ENCODE measurements around the gene PAM.

Gene PAM

DNA sequence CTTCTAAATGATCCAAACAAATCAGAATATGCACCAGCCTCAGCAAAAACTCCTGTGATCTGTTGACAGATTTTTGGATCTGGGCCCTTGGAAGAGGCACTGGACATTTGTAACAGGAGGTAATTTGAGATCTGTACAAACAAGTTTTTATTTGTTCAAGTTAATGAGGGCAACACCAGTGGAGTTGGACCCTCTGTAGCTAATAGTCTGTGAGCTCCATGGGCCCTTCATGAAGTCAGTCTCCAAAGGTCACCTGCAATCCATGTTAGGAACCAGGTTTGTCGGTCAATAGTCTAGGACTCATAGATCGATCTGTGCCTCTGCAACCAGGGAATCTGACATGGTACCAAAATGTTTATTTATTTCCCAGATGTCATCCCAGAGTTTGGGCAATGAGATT lies 40.9 kb downstream of the PAM start:
- ATAC-seq = peak; percentile 39
- TF ChIP-seq ZNF8 (CRISPR knock-in tag; IDR thresholded peaks at IDR 0.05) = no peak
- TF ChIP-seq ESRRG (CRISPR knock-in tag; IDR thresholded peaks at IDR 0.05) = no peak
- no peak for TF ChIP-seq ARNTL (CRISPR knock-in tag; IDR thresholded peaks at IDR 0.05; ENCODE audit: borderline replicate concordance, low read depth)
- TF ChIP-seq PPARA (CRISPR knock-in tag; IDR thresholded peaks at IDR 0.05; ENCODE audit: borderline replicate concordance) = no peak
- no peak for TF ChIP-seq ZFP30 (CRISPR knock-in tag; IDR thresholded peaks at IDR 0.05)
- TF ChIP-seq ZNF565 (CRISPR knock-in tag; conservative IDR thresholded peaks at IDR 0.05; ENCODE audit: low read depth) = no peak
- TF ChIP-seq, protein P1, sequence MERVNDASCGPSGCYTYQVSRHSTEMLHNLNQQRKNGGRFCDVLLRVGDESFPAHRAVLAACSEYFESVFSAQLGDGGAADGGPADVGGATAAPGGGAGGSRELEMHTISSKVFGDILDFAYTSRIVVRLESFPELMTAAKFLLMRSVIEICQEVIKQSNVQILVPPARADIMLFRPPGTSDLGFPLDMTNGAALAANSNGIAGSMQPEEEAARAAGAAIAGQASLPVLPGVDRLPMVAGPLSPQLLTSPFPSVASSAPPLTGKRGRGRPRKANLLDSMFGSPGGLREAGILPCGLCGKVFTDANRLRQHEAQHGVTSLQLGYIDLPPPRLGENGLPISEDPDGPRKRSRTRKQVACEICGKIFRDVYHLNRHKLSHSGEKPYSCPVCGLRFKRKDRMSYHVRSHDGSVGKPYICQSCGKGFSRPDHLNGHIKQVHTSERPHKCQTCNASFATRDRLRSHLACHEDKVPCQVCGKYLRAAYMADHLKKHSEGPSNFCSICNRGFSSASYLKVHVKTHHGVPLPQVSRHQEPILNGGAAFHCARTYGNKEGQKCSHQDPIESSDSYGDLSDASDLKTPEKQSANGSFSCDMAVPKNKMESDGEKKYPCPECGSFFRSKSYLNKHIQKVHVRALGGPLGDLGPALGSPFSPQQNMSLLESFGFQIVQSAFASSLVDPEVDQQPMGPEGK (CRISPR knock-in tag; IDR thresholded peaks at IDR 0.05; ENCODE audit: borderline replicate concordance) = no peak
- TF ChIP-seq OSR1 (CRISPR knock-in tag; IDR thresholded peaks at IDR 0.05) = no peak
- TF ChIP-seq ISL1 (CRISPR knock-in tag; IDR thresholded peaks at IDR 0.05) = no peak
- TF ChIP-seq RARB (CRISPR knock-in tag; IDR thresholded peaks at IDR 0.05) = no peak
- no peak for TF ChIP-seq ZFP3 (CRISPR knock-in tag; IDR thresholded peaks at IDR 0.05)
- TF ChIP-seq, protein P2, sequence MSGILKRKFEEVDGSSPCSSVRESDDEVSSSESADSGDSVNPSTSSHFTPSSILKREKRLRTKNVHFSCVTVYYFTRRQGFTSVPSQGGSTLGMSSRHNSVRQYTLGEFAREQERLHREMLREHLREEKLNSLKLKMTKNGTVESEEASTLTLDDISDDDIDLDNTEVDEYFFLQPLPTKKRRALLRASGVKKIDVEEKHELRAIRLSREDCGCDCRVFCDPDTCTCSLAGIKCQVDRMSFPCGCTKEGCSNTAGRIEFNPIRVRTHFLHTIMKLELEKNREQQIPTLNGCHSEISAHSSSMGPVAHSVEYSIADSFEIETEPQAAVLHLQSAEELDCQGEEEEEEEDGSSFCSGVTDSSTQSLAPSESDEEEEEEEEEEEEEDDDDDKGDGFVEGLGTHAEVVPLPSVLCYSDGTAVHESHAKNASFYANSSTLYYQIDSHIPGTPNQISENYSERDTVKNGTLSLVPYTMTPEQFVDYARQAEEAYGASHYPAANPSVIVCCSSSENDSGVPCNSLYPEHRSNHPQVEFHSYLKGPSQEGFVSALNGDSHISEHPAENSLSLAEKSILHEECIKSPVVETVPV (CRISPR knock-in tag; IDR thresholded peaks at IDR 0.05) = no peak
- no peak for TF ChIP-seq ZNF70 (CRISPR knock-in tag; IDR thresholded peaks at IDR 0.05)
- TF ChIP-seq BACH2 (CRISPR knock-in tag; IDR thresholded peaks at IDR 0.05; ENCODE audit: borderline replicate concordance) = no peak
- TF ChIP-seq TCF4 (CRISPR knock-in tag; IDR thresholded peaks at IDR 0.05; ENCODE audit: borderline replicate concordance) = no peak
- no peak for TF ChIP-seq CSDC2 (CRISPR knock-in tag; IDR thresholded peaks at IDR 0.05)
- TF ChIP-seq, protein P3, sequence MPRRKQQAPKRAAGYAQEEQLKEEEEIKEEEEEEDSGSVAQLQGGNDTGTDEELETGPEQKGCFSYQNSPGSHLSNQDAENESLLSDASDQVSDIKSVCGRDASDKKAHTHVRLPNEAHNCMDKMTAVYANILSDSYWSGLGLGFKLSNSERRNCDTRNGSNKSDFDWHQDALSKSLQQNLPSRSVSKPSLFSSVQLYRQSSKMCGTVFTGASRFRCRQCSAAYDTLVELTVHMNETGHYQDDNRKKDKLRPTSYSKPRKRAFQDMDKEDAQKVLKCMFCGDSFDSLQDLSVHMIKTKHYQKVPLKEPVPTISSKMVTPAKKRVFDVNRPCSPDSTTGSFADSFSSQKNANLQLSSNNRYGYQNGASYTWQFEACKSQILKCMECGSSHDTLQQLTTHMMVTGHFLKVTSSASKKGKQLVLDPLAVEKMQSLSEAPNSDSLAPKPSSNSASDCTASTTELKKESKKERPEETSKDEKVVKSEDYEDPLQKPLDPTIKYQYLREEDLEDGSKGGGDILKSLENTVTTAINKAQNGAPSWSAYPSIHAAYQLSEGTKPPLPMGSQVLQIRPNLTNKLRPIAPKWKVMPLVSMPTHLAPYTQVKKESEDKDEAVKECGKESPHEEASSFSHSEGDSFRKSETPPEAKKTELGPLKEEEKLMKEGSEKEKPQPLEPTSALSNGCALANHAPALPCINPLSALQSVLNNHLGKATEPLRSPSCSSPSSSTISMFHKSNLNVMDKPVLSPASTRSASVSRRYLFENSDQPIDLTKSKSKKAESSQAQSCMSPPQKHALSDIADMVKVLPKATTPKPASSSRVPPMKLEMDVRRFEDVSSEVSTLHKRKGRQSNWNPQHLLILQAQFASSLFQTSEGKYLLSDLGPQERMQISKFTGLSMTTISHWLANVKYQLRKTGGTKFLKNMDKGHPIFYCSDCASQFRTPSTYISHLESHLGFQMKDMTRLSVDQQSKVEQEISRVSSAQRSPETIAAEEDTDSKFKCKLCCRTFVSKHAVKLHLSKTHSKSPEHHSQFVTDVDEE (CRISPR knock-in tag; IDR thresholded peaks at IDR 0.05) = no peak

DNA sequence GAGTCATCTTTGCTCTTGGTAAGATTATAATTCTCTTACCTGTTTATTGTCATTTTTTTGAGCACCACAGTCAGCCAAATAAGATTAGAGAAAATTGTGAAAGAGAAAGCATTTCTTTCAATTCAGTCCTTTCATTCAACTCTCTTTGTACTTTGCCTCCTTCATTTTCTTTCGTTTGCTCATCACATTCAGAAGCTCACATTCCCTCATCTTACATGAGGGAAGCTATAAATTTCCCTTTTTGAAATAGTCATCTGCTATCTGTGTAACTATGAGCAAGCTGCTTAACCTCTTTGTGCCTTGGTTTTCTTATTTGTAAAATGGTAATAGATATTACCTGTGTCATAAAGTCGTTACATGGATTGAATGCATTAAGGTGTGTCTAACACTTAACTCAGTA lies 41.4 kb downstream of the PAM start:
- peak; percentile 67 for ATAC-seq
- TF ChIP-seq, protein P1 (CRISPR knock-in tag; IDR thresholded peaks at IDR 0.05; ENCODE audit: borderline replicate concordance) = no peak
- peak; percentile 71 for TF ChIP-seq ISL1 (CRISPR knock-in tag; IDR thresholded peaks at IDR 0.05)

DNA sequence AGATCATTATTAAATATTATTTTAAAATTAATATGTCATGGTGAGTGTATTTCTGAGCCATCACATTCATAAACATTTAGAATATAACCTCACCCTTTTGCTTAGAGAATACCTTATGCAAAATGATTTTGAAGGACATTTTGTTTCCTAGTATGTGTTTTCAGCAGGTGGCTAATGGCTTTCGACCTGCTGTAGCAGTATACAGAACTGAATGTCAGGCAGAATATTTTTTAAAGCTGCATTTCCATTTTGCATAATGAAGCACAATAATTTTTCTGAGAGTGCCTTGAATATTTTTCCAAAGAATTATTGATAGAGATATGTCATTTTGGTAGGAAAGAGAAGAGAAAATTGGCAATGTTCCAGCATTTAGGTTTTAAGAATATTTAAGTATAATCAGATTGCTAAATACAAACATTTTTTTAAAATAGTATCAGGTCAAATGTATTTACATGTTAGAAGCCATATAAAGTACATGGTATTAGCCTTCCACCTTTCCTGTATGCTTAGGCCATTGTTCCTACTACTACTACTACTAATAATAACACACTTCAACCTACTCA lies 42.3 kb downstream of the PAM start:
- no peak for ATAC-seq
- no peak for TF ChIP-seq SNAI2 (CRISPR knock-in tag; IDR thresholded peaks at IDR 0.05)
- no peak for TF ChIP-seq ZFP3 (CRISPR knock-in tag; IDR thresholded peaks at IDR 0.05)
- no peak for TF ChIP-seq ISL1 (CRISPR knock-in tag; IDR thresholded peaks at IDR 0.05)
- TF ChIP-seq, protein P3 (CRISPR knock-in tag; IDR thresholded peaks at IDR 0.05) = no peak
- no peak for TF ChIP-seq PPARA (CRISPR knock-in tag; IDR thresholded peaks at IDR 0.05; ENCODE audit: borderline replicate concordance)
- TF ChIP-seq ZFP30 (CRISPR knock-in tag; IDR thresholded peaks at IDR 0.05) = no peak
- no peak for TF ChIP-seq BACH2 (CRISPR knock-in tag; IDR thresholded peaks at IDR 0.05; ENCODE audit: borderline replicate concordance)
- no peak for TF ChIP-seq OSR1 (CRISPR knock-in tag; IDR thresholded peaks at IDR 0.05)
- TF ChIP-seq RARB (CRISPR knock-in tag; IDR thresholded peaks at IDR 0.05) = no peak
- TF ChIP-seq ZNF565 (CRISPR knock-in tag; conservative IDR thresholded peaks at IDR 0.05; ENCODE audit: low read depth) = no peak
- TF ChIP-seq, protein P4, sequence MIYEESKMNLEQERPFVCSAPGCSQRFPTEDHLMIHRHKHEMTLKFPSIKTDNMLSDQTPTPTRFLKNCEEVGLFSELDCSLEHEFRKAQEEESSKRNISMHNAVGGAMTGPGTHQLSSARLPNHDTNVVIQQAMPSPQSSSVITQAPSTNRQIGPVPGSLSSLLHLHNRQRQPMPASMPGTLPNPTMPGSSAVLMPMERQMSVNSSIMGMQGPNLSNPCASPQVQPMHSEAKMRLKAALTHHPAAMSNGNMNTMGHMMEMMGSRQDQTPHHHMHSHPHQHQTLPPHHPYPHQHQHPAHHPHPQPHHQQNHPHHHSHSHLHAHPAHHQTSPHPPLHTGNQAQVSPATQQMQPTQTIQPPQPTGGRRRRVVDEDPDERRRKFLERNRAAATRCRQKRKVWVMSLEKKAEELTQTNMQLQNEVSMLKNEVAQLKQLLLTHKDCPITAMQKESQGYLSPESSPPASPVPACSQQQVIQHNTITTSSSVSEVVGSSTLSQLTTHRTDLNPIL (CRISPR knock-in tag; IDR thresholded peaks at IDR 0.05; ENCODE audit: low read depth) = no peak
- TF ChIP-seq, protein P5, sequence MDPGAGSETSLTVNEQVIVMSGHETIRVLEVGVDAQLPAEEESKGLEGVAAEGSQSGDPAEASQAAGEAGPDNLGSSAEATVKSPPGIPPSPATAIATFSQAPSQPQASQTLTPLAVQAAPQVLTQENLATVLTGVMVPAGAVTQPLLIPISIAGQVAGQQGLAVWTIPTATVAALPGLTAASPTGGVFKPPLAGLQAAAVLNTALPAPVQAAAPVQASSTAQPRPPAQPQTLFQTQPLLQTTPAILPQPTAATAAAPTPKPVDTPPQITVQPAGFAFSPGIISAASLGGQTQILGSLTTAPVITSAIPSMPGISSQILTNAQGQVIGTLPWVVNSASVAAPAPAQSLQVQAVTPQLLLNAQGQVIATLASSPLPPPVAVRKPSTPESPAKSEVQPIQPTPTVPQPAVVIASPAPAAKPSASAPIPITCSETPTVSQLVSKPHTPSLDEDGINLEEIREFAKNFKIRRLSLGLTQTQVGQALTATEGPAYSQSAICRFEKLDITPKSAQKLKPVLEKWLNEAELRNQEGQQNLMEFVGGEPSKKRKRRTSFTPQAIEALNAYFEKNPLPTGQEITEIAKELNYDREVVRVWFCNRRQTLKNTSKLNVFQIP (CRISPR knock-in tag; IDR thresholded peaks at IDR 0.05; ENCODE audit: borderline replicate concordance, low read depth) = no peak
- no peak for TF ChIP-seq GLIS3 (CRISPR knock-in tag; IDR thresholded peaks at IDR 0.05)
- TF ChIP-seq ZNF70 (CRISPR knock-in tag; IDR thresholded peaks at IDR 0.05) = no peak

Data from SK-N-SH treated with all-trans-retinoic acid at 6 μM for 48 hours (cell line).